ENCODE data around the gene NEURL3. TPM values are rescaled to one million over a fixed set of nuclear protein-coding genes. Genes with fewer than 3 reads are reported as not detected.
A peak's percentile ranks its signal among the peaks of the same experiment; 100 is the strongest.
"Not testable (repeated sequence)": the region's sequence is repeated elsewhere in the genome, so short reads cannot be mapped to it uniquely, and the experiment has no call there.

The NEURL3 gene
- total RNA-seq, 3 donors from 2014 or later = 0.26 to 0.38 TPM; not detected in 1

DNA sequence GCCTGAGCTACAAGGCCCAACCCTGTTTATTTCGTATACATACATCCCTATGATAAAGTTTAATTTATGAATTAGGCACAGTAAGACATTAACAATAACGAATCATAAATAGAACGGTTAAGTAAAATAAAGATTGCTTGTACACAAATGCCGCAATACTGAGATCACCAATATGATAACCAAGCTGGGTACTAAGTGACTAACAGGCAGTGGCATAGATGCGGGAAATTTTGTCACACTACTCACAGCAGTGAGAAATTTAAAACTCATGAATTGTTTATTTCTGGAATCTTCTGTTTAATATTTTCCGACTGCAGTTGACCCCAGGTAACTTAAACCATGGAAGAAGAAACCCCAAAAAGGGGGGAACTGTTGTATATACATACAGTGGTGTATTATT lies 33.4 kb downstream of the NEURL3 start:
- Mint-ChIP-seq H3K9me3 (no peaks in the 10 kb centered on the region), H3K36me3 (ENCODE audit: insufficient read depth) (no peaks in the 10 kb centered on the region), H3K4me1 (ENCODE audit: low read depth) (peaks cover 5% of the 10 kb centered on the region), H3K4me3 (no peak overlapping the region), H3K27me3 (ENCODE audit: low read depth) (peaks cover 8% of the 10 kb centered on the region)
- ATAC-seq (peak in 1 of 2 donors; percentile 30), DNase-seq (no peak)

DNA sequence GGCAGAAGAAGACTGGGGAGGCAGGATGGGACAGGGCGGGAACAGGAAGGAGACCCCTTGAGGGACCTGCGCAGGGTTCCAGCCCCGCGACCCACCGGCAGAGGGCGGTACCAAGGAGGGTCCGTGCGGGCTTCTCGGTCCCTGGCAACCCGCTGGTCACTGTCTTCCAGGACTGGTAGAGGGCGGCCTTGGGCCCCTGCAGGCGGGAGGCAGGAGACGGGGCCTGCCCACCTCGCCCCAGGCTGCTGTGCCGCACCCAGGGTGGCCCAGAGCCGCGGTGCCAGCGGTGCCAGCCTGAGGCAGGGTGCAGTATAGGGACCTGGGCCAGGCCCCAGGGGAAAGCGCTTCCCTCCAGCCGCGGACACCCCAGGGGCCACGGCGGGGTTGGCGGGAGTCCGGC lies 34.5 kb downstream of the NEURL3 start:
- Mint-ChIP-seq H3K4me1 (ENCODE audit: low read depth) (peaks cover 5% of the 10 kb centered on the region), H3K9me3 (no peaks in the 10 kb centered on the region), H3K4me3 (no peak overlapping the region), H3K36me3 (ENCODE audit: insufficient read depth) (no peaks in the 10 kb centered on the region), H3K27me3 (ENCODE audit: low read depth) (peaks cover 8% of the 10 kb centered on the region)
- peak; percentile 80 to 92 for ATAC-seq
- DNase-seq = peak; percentile 57

DNA sequence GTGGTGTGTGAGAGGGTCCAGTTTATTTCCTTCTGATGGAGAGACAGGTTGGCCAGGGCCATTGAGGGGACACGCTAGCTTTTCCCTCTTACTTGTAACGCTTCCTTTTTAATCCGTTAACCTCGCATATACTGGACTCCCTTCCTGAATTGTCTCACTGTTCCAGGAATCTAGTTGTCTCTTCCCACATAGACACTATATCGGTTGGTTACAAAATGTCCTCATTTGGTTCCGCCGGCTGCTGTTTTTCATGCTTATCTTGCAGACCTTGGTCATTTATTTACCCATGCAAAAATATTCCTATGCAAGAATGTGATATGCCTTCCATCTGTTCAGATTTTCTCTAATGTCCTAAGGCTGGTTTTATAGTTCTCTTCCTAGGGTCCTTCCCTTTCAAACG lies 35.0 kb downstream of the NEURL3 start:
- no peaks in the 10 kb centered on the region for H3K9me3 Mint-ChIP-seq
- H3K36me3 Mint-ChIP-seq (ENCODE audit: insufficient read depth) = no peaks in the 10 kb centered on the region
- DNase-seq (no peak), ATAC-seq (no peak)
- H3K27me3 Mint-ChIP-seq (ENCODE audit: low read depth) = peaks cover 8% of the 10 kb centered on the region
- peaks cover 5% of the 10 kb centered on the region for H3K4me1 Mint-ChIP-seq (ENCODE audit: low read depth)
- no peak overlapping the region for H3K4me3 Mint-ChIP-seq

DNA sequence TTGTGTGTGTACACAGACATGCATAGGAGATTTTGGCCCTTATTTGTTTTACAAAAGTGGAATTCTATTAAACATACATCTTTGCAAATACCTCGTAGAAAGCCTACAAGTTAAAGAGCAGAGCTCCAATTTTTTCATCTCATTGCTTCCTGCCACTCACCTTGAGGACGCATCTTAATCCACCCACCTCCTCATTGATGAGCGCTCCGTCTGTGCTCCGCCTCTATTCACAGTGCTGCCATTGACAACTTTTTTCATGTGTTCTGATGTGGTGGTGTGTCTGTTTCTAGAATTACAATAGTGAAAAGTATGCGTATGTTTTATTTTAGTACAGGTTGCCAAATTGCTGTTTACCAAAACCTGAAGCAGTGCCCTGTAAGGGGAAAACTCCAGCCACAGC lies 36.3 kb downstream of the NEURL3 start:
- H3K4me3 Mint-ChIP-seq = no peak overlapping the region
- ATAC-seq = no peak
- H3K27me3 Mint-ChIP-seq (ENCODE audit: low read depth) = peaks cover 8% of the 10 kb centered on the region
- peaks cover 5% of the 10 kb centered on the region for H3K4me1 Mint-ChIP-seq (ENCODE audit: low read depth)
- H3K9me3 Mint-ChIP-seq = no peaks in the 10 kb centered on the region
- DNase-seq = no peak
- no peaks in the 10 kb centered on the region for H3K36me3 Mint-ChIP-seq (ENCODE audit: insufficient read depth)

DNA sequence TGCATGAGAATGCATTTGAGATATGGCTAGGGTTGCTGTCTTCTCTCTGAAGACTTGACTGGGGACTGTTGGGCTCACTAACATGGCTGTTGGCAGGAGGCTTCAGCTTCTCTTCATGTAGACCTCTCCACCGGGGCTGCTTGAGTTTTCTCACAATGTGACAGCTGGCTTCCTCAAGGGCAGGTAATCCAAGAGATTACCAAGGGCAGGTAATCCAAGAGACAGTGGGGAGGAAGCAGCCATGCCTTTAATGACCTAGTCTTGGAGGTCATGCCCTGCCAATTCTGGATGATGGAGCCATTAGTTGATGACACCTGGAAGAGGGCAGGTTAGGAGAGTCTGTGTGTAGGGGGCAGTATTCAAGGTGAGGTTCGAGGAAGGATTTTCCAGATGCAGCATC lies 40.5 kb downstream of the NEURL3 start:
- no peak for DNase-seq
- no peaks in the 10 kb centered on the region for H3K4me1 Mint-ChIP-seq (ENCODE audit: low read depth)
- H3K4me3 Mint-ChIP-seq = no peak overlapping the region
- no peaks in the 10 kb centered on the region for H3K27me3 Mint-ChIP-seq (ENCODE audit: low read depth)
- no peaks in the 10 kb centered on the region for H3K36me3 Mint-ChIP-seq (ENCODE audit: insufficient read depth)
- peaks cover 1% of the 10 kb centered on the region for H3K9me3 Mint-ChIP-seq
- no peak for ATAC-seq

DNA sequence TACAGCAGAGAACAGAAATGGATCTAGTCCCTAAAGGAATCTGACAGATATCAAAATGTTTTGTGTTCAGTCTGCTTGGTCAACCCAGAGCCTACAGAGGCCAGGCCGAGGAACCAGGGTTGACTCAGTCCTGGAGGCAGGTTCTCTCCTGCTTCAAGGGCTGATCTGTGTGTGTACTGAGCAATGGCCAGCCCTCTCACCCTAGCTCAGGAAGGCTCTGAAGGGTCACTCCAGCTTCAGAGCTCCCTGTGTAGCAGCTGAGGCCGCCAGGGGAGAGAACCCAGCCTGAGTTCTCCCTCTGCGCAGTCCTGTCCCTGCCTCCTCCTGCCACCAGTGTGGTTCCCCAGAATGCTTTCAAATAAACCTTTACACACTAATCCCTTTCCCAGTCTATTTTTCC lies 41.1 kb downstream of the NEURL3 start:
- Mint-ChIP-seq H3K36me3 (ENCODE audit: insufficient read depth) (no peaks in the 10 kb centered on the region), H3K9me3 (peaks cover 4% of the 10 kb centered on the region), H3K4me1 (ENCODE audit: low read depth) (no peaks in the 10 kb centered on the region), H3K4me3 (no peak overlapping the region), H3K27me3 (ENCODE audit: low read depth) (no peaks in the 10 kb centered on the region)
- ATAC-seq (no peak), DNase-seq (no peak)

DNA sequence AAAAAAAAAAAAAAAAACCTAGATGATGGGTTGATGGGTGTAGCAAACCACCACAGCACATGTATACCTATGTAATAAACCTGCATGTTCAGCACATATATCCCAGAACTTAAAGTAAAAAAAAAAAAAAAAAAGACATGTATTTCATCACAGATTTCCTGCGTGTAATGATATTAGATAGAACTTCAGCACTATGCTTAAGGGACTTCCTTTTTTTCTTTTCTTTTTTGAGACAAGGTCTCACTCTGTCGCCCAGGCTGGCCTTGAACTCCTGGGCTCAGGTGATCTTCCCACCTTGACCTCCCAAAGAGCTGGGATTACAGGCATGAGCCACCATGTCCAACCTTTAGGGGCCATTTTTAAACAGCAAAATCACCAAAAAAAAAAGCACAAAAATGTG lies 42.0 kb downstream of the NEURL3 start:
- H3K36me3 Mint-ChIP-seq (ENCODE audit: insufficient read depth) = no peaks in the 10 kb centered on the region
- H3K4me3 Mint-ChIP-seq = no peak overlapping the region
- H3K27me3 Mint-ChIP-seq (ENCODE audit: low read depth) = no peaks in the 10 kb centered on the region
- DNase-seq (no peak), ATAC-seq (no peak)
- H3K9me3 Mint-ChIP-seq = peaks cover 4% of the 10 kb centered on the region
- H3K4me1 Mint-ChIP-seq (ENCODE audit: low read depth) = no peaks in the 10 kb centered on the region

DNA sequence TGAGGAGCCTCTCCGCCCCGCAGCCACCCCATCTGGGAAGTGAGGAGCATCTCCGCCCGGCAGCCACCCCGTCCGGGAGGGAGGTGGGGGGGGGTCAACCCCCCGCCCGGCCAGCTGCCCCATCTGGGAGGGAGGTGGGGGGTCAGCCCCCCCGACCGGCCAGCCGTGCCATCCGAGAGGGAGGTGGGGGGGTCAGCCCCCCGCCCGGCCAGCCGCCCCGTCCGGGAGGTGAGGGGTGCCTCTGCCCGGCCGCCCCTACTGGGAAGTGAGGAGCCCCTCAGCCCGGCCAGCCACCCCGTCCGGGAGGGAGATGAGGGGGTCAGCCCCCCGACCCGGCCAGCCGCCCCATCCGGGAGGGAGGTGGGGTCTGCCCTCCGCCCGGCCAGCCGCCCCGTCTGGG lies 43.5 kb downstream of the NEURL3 start:
- not testable (repeated sequence) for H3K9me3 Mint-ChIP-seq; ATAC-seq; H3K4me3 Mint-ChIP-seq; DNase-seq; H3K4me1 Mint-ChIP-seq (ENCODE audit: low read depth); H3K27me3 Mint-ChIP-seq (ENCODE audit: low read depth); H3K36me3 Mint-ChIP-seq (ENCODE audit: insufficient read depth)

DNA sequence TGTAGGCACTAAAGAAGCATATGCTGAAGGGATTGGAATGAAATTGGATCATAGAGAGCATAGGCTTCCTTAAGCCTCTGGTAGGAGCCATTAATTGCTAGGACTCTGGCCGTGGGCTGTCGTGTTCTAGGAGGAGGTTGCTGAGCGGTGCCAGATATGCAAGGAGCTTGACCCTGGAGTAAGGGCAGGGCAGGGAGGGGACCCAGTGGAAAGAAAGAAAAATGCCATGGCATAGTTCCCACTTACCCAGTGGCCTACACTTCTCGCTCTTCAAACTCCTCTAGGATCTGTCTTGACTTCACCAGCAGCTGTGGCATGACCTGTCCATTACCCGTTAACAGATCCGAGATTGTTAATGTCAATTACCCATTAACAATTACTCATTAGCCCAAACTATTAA lies 53.1 kb downstream of the NEURL3 start:
- H3K4me3 Mint-ChIP-seq = no peak overlapping the region
- no peaks in the 10 kb centered on the region for H3K4me1 Mint-ChIP-seq (ENCODE audit: low read depth)
- ATAC-seq = no peak
- no peaks in the 10 kb centered on the region for H3K9me3 Mint-ChIP-seq
- no peaks in the 10 kb centered on the region for H3K36me3 Mint-ChIP-seq (ENCODE audit: insufficient read depth)
- DNase-seq = no peak
- H3K27me3 Mint-ChIP-seq (ENCODE audit: low read depth) = no peaks in the 10 kb centered on the region

DNA sequence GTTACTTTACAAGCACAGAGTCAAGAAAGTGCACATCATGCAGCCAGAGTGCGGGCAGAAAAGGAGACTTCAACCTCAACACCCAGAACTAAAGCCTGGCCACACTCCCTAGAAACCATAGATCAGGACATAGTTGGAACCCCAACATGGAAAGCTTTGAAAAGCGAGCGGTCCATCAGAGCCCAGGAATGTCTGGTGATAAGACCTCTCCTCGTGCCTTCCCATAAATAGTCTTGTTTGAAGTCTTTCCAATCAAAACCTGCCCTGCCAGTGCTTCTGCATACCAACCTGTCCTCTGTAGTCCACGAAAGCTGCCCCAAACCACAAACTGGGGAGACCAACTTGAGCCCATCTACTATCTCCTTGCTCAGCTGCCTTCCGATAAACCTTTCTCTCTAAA lies 55.5 kb downstream of the NEURL3 start:
- Mint-ChIP-seq H3K9me3 (no peaks in the 10 kb centered on the region), H3K4me3 (no peak overlapping the region), H3K36me3 (ENCODE audit: insufficient read depth) (no peaks in the 10 kb centered on the region), H3K27me3 (ENCODE audit: low read depth) (no peaks in the 10 kb centered on the region), H3K4me1 (ENCODE audit: low read depth) (no peaks in the 10 kb centered on the region)
- DNase-seq (no peak), ATAC-seq (no peak)

DNA sequence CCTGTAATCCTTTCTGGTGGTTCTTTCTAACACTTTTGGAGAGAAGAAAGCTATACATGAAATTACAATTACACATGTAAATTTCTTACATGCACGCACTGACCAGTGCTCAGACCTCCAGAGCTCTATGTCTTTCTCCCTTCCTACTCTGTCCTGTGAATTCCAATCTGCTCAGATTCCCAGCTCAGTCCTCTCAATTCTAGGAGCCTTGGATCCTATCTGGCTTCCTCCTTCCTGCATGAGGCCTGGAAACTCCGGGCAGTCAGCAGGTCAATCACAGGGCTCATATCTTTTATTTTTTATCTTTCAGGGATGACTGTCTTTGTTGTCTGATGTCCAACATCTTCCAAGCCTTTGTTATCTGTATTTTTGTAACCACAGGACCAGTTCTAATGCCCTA lies 56.0 kb downstream of the NEURL3 start:
- Mint-ChIP-seq H3K4me1 (ENCODE audit: low read depth) (no peaks in the 10 kb centered on the region), H3K36me3 (ENCODE audit: insufficient read depth) (no peaks in the 10 kb centered on the region), H3K9me3 (no peaks in the 10 kb centered on the region), H3K4me3 (no peak overlapping the region), H3K27me3 (ENCODE audit: low read depth) (no peaks in the 10 kb centered on the region)
- DNase-seq (no peak), ATAC-seq (no peak)

DNA sequence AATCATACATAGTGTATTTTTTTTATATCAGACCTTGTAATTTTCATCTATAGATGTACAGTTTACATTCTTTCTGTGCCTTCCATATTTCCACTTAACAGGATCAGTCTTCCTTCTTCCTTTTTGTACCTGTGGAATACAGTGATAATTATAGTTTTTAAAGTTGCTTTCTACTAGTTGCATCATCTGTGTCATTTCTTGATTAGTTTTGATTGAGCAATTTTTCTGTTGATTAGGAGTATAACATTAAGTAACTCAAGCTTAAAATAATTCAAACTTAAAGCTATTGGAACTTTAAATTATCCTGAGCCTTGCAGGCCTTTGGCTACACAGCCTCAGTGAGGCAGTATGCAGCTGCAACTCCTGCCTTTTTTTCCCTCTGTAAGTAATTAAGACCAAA lies 57.4 kb downstream of the NEURL3 start:
- DNase-seq (no peak), ATAC-seq (no peak)
- Mint-ChIP-seq H3K36me3 (ENCODE audit: insufficient read depth) (no peaks in the 10 kb centered on the region), H3K27me3 (ENCODE audit: low read depth) (no peaks in the 10 kb centered on the region), H3K9me3 (no peaks in the 10 kb centered on the region), H3K4me1 (ENCODE audit: low read depth) (no peaks in the 10 kb centered on the region), H3K4me3 (no peak overlapping the region)

Other genes with a start within 250 kb of the NEURL3 start
- 10 to 100 TPM; 31.9 to 37.5 (median 36.9) TPM for gene TMEM127, start 239.4 kb downstream of the NEURL3 start, total RNA-seq
- gene CIAO1, start 239.1 kb downstream of the NEURL3 start, total RNA-seq = 100 to 1,000 TPM; 106 to 114 (median 109) TPM
- gene SNRNP200, start 199.8 kb downstream of the NEURL3 start, total RNA-seq = 100 to 1,000 TPM; 219 to 232 (median 223) TPM
- 10 to 100 TPM; 30.2 to 39.5 (median 31.6) TPM for gene ITPRIPL1, start 180.0 kb downstream of the NEURL3 start, total RNA-seq
- 10 to 100 TPM; 15.5 to 22.9 (median 16.4) TPM for gene NCAPH, start 169.6 kb downstream of the NEURL3 start, total RNA-seq
- 100 to 1,000 TPM; 131 to 169 (median 132) TPM for gene ARID5A, start 31.4 kb upstream of the NEURL3 start, total RNA-seq
- gene KANSL3, start 133.0 kb upstream of the NEURL3 start, total RNA-seq = 10 to 100 TPM; 29.1 to 32.3 (median 31.3) TPM
- gene FER1L5, start 137.4 kb upstream of the NEURL3 start, total RNA-seq = not detected
- 1 to 10 TPM; 7.0 to 9.1 (median 8.6) TPM for gene LMAN2L, start 234.7 kb upstream of the NEURL3 start, total RNA-seq

Measured in activated T-cell treated with anti-CD3 and anti-CD28 coated beads, Interleukin-2, amount 50 U/mL, for 4 hours (primary cell).